ENCODE data around the gene DCLK1.

DNA sequence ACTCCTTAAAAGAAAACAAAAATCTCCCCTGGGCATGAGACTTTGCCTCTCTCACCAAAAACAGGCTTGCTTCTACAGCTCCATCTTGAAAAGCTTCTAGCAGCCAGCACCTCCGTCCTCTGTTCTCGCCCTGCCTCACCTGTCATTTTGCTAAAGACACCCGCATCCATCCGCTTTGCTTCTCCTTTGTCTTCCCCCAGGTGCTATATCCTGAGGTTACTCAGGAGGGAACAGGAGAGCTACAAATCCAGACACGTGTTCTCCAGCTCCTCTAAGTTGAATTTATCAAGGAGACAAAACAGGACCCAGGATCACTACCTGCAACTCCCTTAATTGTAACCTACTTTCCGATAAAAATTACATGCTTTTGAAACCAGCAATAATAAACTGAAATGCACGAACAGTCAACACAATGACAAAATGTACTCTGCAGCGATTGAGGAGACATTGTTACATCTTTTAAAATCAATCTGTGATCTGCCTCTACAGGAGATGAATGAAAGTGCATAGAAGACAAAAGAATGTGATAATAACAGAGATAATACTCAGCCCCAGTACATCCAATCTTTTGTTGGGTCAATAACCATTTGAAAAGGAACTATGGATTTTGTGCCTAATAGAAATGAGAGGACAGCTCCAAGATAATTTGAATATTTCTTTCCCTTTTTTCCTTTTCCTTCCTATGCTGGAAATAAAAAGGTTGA lies 221.2 kb downstream of the DCLK1 start:
- TF ChIP-seq, protein P1, sequence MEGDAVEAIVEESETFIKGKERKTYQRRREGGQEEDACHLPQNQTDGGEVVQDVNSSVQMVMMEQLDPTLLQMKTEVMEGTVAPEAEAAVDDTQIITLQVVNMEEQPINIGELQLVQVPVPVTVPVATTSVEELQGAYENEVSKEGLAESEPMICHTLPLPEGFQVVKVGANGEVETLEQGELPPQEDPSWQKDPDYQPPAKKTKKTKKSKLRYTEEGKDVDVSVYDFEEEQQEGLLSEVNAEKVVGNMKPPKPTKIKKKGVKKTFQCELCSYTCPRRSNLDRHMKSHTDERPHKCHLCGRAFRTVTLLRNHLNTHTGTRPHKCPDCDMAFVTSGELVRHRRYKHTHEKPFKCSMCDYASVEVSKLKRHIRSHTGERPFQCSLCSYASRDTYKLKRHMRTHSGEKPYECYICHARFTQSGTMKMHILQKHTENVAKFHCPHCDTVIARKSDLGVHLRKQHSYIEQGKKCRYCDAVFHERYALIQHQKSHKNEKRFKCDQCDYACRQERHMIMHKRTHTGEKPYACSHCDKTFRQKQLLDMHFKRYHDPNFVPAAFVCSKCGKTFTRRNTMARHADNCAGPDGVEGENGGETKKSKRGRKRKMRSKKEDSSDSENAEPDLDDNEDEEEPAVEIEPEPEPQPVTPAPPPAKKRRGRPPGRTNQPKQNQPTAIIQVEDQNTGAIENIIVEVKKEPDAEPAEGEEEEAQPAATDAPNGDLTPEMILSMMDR (IDR thresholded peaks at IDR 0.05), result no peak
- TF ChIP-seq POLR2A (IDR thresholded peaks at IDR 0.05), result no peak

All from esophagus squamous epithelium (tissue), 4 donors.